ENCODE results near the gene RAPGEF5.

- TF ChIP-seq EZH2 (IDR thresholded peaks at IDR 0.05; ENCODE audit: insufficient read depth, poor library complexity, severe bottlenecking) (no peak), EZH2phosphoT487 (IDR thresholded peaks at IDR 0.05; ENCODE audit: insufficient read depth, low read depth) (no peak)
These were observed 148.2 kb downstream of the RAPGEF5 start for GRCh38 chr7:22208799-22209198.
